Measurements from ENCODE around the gene TERB1. TPM values are rescaled to one million over a fixed set of nuclear protein-coding genes. Genes with fewer than 3 reads are reported as not detected.
A peak's percentile ranks its signal among the peaks of the same experiment; 100 is the strongest.

TERB1 gene, protein sequence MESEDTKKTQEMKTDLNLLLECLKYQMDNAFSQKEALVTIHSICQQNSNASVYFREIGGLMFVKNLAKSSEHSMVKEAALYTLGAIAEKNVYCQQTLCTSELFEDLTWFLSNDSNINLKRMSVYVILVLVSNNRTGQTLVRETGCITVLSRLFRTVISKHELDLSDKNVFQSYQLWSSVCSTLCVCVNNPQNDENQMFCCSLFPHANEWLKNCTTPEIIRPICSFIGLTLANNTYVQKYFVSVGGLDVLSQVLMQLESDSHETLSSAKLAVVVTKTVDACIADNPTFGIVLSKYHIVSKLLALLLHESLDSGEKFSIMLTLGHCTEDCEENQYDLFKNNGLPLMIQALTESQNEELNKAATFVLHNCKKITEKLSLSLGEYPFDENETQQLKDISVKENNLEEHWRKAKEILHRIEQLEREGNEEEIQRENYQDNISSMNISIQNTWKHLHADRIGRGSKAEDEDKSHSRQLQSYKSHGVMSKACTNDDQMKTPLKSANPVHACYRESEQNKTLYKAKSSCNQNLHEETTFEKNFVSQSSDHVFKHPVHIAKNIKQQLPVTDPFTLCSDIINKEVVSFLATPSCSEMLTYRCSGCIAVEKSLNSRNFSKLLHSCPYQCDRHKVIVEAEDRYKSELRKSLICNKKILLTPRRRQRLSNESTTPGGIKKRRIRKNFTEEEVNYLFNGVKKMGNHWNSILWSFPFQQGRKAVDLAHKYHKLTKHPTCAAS
- under 1 TPM in 1 of 4 donors, not detected in 3; 0.19 TPM for total RNA-seq

DNA sequence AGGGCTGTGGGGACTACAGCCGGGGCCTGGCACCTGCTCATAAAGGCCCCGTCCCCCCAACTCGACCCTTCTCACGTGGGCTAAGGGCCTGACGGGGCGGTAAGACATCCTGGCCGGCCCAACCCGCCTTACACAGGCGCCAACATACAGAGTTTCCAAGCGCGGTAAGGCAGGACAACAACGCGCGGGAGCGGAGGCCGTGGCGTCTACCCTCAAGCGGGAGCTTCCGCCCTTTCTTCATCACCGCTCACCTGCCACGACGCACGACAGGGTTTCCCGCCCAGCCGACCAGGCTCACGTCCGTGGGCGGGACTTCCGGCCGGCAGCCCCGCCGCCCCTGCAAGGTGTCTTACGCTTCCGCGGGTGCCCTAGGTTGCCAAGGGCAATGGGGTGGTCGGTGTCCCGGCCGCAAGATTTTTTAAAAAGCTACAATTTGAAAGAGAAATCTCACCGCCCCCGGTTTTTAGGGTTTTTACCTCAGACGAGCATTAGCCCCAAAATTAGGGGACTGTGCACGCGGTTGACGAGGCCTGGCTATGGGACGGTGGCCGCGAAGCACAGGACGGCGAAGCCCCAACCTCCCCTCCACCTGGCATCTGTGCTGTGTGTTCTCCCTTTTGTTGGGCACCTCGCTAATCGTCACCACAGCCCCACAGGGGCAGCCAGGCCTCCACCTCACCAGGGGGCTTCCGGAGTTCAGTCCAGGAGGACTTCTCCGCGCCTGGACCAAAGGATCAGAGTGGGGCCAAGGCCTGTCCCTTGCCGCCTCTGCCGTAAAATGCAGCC is at the start of gene TERB1:
Gene TERB1 (minus strand): TSS at position 265 of the 786 bp plus-strand sequence. CDS start 4,786 bp downstream, outside the sequence.
- intact Hi-C loops (cut with DNase I; ENCODE audit: low total_unique reads): no loop called here
- H3K4me3 ChIP-seq (ENCODE audit: low read depth, poor library complexity, severe bottlenecking): no peak within 1 kb of the TSS
- WGBS, 2 donors: 95 to 96% methylated on average over 56 of the region's 56 CpGs
- DNase-seq (ENCODE audit: low spot score in 2 of 2): no peak
- TF ChIP-seq, protein P1, sequence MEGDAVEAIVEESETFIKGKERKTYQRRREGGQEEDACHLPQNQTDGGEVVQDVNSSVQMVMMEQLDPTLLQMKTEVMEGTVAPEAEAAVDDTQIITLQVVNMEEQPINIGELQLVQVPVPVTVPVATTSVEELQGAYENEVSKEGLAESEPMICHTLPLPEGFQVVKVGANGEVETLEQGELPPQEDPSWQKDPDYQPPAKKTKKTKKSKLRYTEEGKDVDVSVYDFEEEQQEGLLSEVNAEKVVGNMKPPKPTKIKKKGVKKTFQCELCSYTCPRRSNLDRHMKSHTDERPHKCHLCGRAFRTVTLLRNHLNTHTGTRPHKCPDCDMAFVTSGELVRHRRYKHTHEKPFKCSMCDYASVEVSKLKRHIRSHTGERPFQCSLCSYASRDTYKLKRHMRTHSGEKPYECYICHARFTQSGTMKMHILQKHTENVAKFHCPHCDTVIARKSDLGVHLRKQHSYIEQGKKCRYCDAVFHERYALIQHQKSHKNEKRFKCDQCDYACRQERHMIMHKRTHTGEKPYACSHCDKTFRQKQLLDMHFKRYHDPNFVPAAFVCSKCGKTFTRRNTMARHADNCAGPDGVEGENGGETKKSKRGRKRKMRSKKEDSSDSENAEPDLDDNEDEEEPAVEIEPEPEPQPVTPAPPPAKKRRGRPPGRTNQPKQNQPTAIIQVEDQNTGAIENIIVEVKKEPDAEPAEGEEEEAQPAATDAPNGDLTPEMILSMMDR (IDR thresholded peaks at IDR 0.05): no peak

DNA sequence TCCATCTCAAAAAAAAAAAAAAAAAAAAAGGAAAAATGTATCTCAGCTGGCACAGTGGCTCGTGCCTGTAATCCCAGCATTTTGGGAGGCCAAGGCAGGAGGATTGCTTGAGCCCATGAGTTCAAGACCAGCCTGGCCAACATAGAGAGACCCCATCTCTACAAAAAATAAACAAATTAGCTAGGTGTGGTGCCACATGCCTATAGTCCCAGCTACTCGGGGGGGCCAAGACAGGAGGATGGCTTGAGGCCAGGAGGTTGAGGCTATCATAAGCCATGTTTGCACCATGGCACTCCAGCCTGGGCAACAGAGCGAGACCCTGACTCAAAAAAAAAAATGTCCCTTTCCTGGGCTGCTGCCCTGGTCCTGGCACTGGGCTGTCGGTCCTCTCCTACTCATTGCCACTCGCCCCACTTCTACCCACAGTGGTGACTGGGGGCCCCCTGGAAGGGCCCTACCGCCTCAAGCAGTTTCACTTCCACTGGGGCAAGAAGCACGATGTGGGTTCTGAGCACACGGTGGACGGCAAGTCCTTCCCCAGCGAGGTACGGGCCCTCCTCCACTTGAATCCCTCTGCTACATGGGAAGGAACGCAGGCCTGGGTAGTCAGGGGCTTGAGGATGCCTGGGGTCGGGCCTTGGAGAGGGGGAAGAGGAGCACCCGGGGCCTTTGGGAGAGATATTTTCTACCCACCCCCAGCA is 48.9 kb upstream of the TERB1 start:
- TF ChIP-seq POLR2A (IDR thresholded peaks at IDR 0.05): no peak
- TF ChIP-seq, protein P1 (IDR thresholded peaks at IDR 0.05): no peak
- intact Hi-C loops (cut with DNase I; ENCODE audit: low total_unique reads): loop anchor here (10.0 kb wide), 1 partner anchor 445 kb away; no protein-coding TSS in a partner anchor
- DNase-seq (ENCODE audit: low spot score in 2 of 2): no peak
- H3K4me3 ChIP-seq (ENCODE audit: low read depth, poor library complexity, severe bottlenecking): no peak overlapping the region
- WGBS, 2 donors: 87 to 94% methylated on average over 12 to 14 of the region's 14 CpGs

DNA sequence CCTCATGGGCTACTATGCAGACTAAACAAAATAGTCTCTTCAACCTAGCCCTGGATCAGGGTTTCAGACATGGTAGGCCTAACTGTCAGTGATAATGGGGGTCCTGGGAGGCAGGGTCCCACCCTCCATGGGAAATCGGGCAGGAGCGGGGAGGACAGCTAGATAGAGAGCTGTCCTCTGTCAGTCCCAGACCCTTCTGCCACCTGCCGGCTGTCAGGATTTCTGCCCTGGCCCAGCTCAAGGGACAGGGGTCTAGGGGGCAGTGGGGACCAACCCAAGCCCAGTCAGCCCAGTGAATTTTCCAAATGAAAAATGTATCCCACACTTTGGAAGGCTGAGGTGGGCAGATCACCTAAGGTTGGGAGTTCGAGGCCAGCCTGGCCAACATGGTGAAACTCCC is 48.2 kb upstream of the TERB1 start:
- no peak overlapping the region for H3K4me3 ChIP-seq (ENCODE audit: low read depth, poor library complexity, severe bottlenecking)
- WGBS, 2 donors: 89 to 93% methylated on average over 4 of the region's 4 CpGs
- TF ChIP-seq POLR2A (IDR thresholded peaks at IDR 0.05): no peak
- TF ChIP-seq, protein P1 (IDR thresholded peaks at IDR 0.05): no peak
- DNase-seq (ENCODE audit: low spot score in 2 of 2): no peak
- intact Hi-C loops (cut with DNase I; ENCODE audit: low total_unique reads): no loop called here

DNA sequence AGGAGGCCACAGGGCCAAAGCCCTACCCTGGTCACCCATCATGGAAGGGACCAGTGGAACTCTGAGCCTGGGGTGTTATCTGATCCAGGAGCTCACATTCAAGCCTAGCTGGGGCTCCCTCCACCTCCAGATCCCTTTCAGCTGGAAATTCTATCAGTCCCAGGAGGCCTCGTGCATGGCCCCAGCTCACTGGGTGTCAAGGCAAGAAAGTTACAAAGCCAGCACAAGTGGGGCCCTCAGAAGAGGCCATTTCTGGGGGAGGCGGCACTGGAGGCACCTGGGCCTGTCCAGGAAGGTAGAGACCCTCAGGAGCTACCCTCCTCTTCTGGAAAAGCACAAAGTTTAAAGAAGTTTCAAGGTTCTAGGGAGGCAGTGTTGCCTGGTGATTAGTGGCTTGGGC is 47.6 kb upstream of the TERB1 start:
- no peak for DNase-seq (ENCODE audit: low spot score in 2 of 2)
- H3K4me3 ChIP-seq (ENCODE audit: low read depth, poor library complexity, severe bottlenecking): no peak overlapping the region
- intact Hi-C loops (cut with DNase I; ENCODE audit: low total_unique reads): no loop called here
- TF ChIP-seq, protein P1 (IDR thresholded peaks at IDR 0.05): no peak
- TF ChIP-seq POLR2A (IDR thresholded peaks at IDR 0.05): no peak
- 93% methylated on average over 2 of the region's 2 CpGs for WGBS, 2 donors

DNA sequence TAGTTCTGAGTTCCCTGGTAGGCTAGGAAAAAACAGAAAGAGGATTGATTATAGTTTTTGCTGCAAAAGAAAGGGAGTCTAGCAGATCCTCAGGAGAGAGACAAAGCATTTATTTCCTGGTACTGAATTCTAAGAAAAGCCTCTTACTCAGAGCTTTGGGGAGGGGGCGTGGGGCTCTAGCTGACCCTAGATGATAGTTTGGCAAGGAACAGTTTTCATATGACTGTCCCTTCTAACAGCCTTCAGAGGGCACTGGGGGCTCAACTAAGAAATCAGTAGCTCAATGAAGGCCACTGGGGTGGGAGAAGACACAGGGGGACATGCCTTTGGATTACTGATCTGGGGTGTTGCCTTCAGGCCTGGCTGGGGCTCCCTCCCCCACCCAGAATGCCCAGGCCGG is 46.8 kb upstream of the TERB1 start:
- WGBS, 2 donors: 94 to 96% methylated on average over 2 of the region's 2 CpGs
- TF ChIP-seq, protein P1 (IDR thresholded peaks at IDR 0.05): no peak
- TF ChIP-seq POLR2A (IDR thresholded peaks at IDR 0.05): no peak

More for the DNA sequence above, 46.8 kb upstream of the TERB1 start:
- intact Hi-C loops (cut with DNase I; ENCODE audit: low total_unique reads): no loop called here
- no peak overlapping the region for H3K4me3 ChIP-seq (ENCODE audit: low read depth, poor library complexity, severe bottlenecking)
- DNase-seq (ENCODE audit: low spot score in 2 of 2): peak in 1 of 2 donors; percentile 23

All from lower leg skin (tissue), 4 donors.